IPS DF 6.9 (cell line): Measurements from ENCODE around the gene AIF1.

ENCODE experiments used
- DNase-seq: peaks from one replicate; pipeline ENCODE4 v3.0.0-alpha.2; 2013; ENCODE audit warnings: low read depth, low spot score
- H3K27ac ChIP-seq: one replicate; pipeline ENCODE4 v1.5.1; 2013; ENCODE audit warnings: low read length, control low read depth
- H3K27me3 ChIP-seq: 2 replicates; pipeline ENCODE4 v1.6.1; 2013; ENCODE audit warnings: mild to moderate bottlenecking, low read length; ENCODE audit not compliant: control insufficient read depth, insufficient read depth
- H3K36me3 ChIP-seq: 2 replicates; pipeline ENCODE4 v1.6.1; 2013; ENCODE audit warnings: low read length; ENCODE audit not compliant: control insufficient read depth, insufficient read depth
- H3K4me1 ChIP-seq: 2 replicates; pipeline ENCODE4 v1.6.1; 2013; ENCODE audit warnings: low read length; ENCODE audit not compliant: control insufficient read depth, insufficient read depth
- H3K4me3 ChIP-seq: 2 replicates; pipeline ENCODE4 v1.5.1; 2013; ENCODE audit warnings: mild to moderate bottlenecking, low read length
- H3K9me3 ChIP-seq: 2 replicates; pipeline ENCODE4 v1.6.1; 2013; ENCODE audit warnings: low read length, inconsistent platforms; ENCODE audit not compliant: control insufficient read depth, insufficient read depth
- WGBS: extraction: QIAGEN DNeasy Blood & Tissue Kit; methylation state at CpG from one replicate; pipeline ENCODE4 v1.1.7; 2013; ENCODE audit warnings: mixed read lengths, missing lambda C conversion rate; ENCODE audit not compliant: insufficient read length, insufficient coverage; 5-methylcytosine and 5-hydroxymethylcytosine counted together

The AIF1 gene

GRCh38 chr6:31609519-31610406 lies 5.3 kb upstream of the AIF1 start:
- DNase-seq, result no peak
- Histone ChIP-seq H3K9me3 (no peaks in the 10 kb centered on the region), H3K4me3 (no peak overlapping the region), H3K36me3 (no peaks in the 10 kb centered on the region), H3K4me1 (no peaks in the 10 kb centered on the region), H3K27ac (no peak overlapping the region), H3K27me3 (no peaks in the 10 kb centered on the region)
- no CpG with 5 or more reads among the region's 8 CpGs for WGBS

DNA sequence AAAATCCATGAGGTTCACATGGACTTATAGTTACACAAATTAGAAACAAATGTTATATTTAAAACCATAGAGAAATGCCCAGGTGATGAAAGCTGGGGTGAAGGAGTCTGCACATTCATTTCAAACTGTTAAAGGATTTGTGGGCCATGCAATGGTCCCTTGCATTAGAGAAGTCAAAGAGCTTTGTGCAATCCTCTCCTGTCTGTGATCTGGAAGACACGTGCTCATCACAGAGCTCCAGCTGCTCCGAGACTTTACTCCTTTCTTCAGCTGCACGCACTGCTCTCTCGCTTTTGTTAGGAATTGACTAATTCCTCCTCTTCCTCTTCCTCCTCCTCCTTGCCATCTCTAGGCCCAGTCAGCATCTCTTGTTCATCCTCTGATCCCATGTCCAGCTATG lies 4.1 kb upstream of the AIF1 start:
- no peak overlapping the region for H3K4me3 ChIP-seq
- no peak for DNase-seq
- H3K4me1 ChIP-seq, result peaks cover 7% of the 10 kb centered on the region
- H3K27ac ChIP-seq, result no peak overlapping the region
- no peaks in the 10 kb centered on the region for H3K27me3 ChIP-seq
- H3K9me3 ChIP-seq, result no peaks in the 10 kb centered on the region
- no CpG with 5 or more reads among the region's 4 CpGs for WGBS
- no peaks in the 10 kb centered on the region for H3K36me3 ChIP-seq

GRCh38 chr6:31614075-31614619 lies 887 bp upstream of the AIF1 start:
- no peak overlapping the region for H3K4me3 ChIP-seq
- DNase-seq, result no peak
- H3K36me3 ChIP-seq, result no peaks in the 10 kb centered on the region
- no CpG with 5 or more reads among the region's 8 CpGs for WGBS
- H3K4me1 ChIP-seq, result peaks cover 8% of the 10 kb centered on the region
- no peaks in the 10 kb centered on the region for H3K27me3 ChIP-seq
- no peaks in the 10 kb centered on the region for H3K9me3 ChIP-seq
- no peak overlapping the region for H3K27ac ChIP-seq

GRCh38 chr6:31615748-31616147 lies 714 bp downstream of the AIF1 start:
- Histone ChIP-seq H3K27me3 (no peaks in the 10 kb centered on the region), H3K4me1 (peaks cover 8% of the 10 kb centered on the region), H3K27ac (no peak overlapping the region), H3K36me3 (no peaks in the 10 kb centered on the region), H3K4me3 (no peak overlapping the region), H3K9me3 (no peaks in the 10 kb centered on the region)
- DNase-seq, result no peak
- WGBS, result no CpG with 5 or more reads among the region's 7 CpGs

- no peaks in the 10 kb centered on the region for H3K27me3 ChIP-seq
- WGBS, result no CpG with 5 or more reads among the region's 2 CpGs
- peaks cover 8% of the 10 kb centered on the region for H3K4me1 ChIP-seq
- no peak overlapping the region for H3K4me3 ChIP-seq
- no peaks in the 10 kb centered on the region for H3K9me3 ChIP-seq
- DNase-seq, result no peak
- no peaks in the 10 kb centered on the region for H3K36me3 ChIP-seq
- no peak overlapping the region for H3K27ac ChIP-seq
Observed at GRCh38 chr6:31617010-31617409, 2.0 kb downstream of the AIF1 start.

GRCh38 chr6:31619805-31620585 lies 5.0 kb downstream of the AIF1 start:
- Histone ChIP-seq H3K36me3 (peaks cover 16% of the 10 kb centered on the region), H3K9me3 (no peaks in the 10 kb centered on the region), H3K4me3 (peak overlapping the region; percentile 70; the same call in 1 of the 2 replicates), H3K27ac (peak overlapping the region; percentile 50), H3K4me1 (peaks cover 8% of the 10 kb centered on the region), H3K27me3 (no peaks in the 10 kb centered on the region)
- DNase-seq, result peak; percentile 98
- WGBS, result no CpG with 5 or more reads among the region's 50 CpGs

DNA sequence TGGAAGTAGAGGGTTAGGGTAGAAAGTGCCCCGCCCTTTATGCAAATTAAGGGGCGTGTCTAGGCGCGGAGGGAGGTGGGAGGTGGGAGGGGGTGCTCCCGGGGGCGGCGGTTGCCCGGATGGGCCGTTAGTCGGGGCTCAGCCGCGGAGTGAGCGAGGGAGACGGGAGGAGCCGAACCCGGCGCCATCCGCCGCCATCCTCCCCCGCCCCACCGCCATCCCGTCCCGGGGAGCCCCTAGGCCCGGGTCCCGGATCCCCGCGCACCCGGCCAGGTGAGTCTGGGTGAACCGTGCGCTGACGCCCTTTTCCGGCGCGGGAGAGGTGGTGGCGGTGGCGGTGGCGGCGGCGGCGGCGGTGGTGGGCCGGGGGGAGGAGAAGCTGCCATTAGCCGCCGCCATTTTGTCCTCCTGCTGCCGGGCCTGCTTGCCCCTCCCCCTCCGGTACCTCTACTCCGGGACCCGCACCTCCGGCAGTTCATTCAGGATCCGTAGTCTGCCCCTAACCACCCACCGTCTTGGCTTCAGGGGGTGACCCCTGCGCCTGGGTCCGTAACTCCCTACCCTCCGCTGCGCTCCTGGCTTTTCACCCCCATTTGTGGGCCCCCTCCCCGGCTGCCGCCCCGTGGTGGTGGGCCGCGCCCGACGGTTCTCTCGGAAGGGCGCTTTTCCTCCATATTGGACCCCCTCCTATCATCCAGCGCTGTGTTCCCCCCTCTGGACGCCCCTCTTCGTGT lies 5.7 kb downstream of the AIF1 start, which contains the start of gene PRRC2A:
TSS of gene PRRC2A (plus strand) at position 130 of the 734 bp plus-strand sequence. CDS start 2,075 bp downstream, outside the sequence.
- WGBS, result no CpG with 5 or more reads among the region's 67 CpGs
- no peak for DNase-seq
- peaks cover 3% of the 10 kb centered on the region; the same call in 1 of the 2 replicates for H3K4me1 ChIP-seq

DNA sequence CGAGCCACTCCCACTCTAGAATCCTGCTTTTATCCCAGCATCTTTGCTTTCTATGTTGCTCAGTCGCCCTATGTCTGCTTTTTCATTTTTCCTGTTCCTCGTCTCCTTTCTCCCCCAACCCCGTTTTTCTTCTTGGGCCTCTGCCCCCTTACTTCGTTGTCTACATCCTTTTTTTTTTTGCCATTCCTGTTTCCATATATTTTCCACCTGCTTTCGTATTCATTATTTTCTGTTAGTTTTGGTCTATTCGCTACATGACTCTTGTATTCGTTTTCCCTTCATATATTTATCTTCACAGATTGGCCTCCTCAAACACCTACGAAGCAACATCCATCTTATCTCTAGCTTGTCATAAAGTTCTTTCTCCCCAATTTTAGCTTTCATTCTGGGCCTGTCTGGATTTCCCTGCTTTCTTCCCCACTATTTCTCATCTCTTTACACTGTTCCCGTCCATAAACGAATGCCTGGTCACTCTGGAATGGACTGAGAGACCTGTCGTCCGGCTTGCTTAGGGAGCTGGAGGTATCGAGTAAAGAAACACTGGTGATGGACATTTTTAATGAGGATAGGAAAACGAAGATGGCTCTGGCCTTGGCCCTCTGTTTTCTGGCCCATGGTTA lies 6.4 kb downstream of the AIF1 start:
- no peaks in the 10 kb centered on the region for H3K9me3 ChIP-seq
- H3K4me3 ChIP-seq, result peak overlapping the region; percentile 95
- H3K27me3 ChIP-seq, result no peaks in the 10 kb centered on the region
- no peak for DNase-seq
- WGBS, result no CpG with 5 or more reads among the region's 15 CpGs
- no peak overlapping the region for H3K27ac ChIP-seq
- no peaks in the 10 kb centered on the region for H3K4me1 ChIP-seq
- peaks cover 30% of the 10 kb centered on the region for H3K36me3 ChIP-seq

More for the DNA sequence above, 5.7 kb downstream of the AIF1 start, which contains the start of gene PRRC2A:
- Histone ChIP-seq H3K9me3 (no peaks in the 10 kb centered on the region), H3K36me3 (peaks cover 23% of the 10 kb centered on the region), H3K27ac (peak within 1 kb of the TSS; percentile 50), H3K27me3 (no peaks in the 10 kb centered on the region), H3K4me3 (peak within 1 kb of the TSS; percentile 95)

DNA sequence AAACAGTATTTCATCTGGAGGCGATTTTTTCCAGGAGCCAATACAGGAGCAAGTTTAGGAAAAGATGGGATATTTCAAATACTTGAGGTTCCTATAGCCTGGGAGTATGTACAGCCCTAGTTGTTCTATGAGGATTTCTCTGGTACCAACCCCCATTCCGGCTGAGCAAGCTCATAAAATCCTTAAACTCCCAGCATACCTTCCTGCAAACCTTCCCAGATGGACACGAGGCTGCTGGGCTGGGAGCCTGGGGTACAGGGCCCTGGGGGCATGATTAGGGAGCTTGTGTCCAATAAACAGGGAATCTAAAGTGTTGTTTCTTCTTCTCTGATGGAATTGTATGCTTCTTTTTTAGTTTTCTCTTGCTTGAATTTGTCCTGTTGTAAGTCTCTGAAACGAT lies 7.0 kb downstream of the AIF1 start:
- no CpG with 5 or more reads among the region's 4 CpGs for WGBS

More for the DNA sequence above, 7.0 kb downstream of the AIF1 start:
- Histone ChIP-seq H3K9me3 (no peaks in the 10 kb centered on the region), H3K4me1 (no peaks in the 10 kb centered on the region), H3K4me3 (peak overlapping the region; percentile 95; the same call in 1 of the 2 replicates), H3K36me3 (peaks cover 35% of the 10 kb centered on the region), H3K27me3 (no peaks in the 10 kb centered on the region), H3K27ac (no peak overlapping the region)
- DNase-seq, result no peak
